IMR-90 (cell line): Measurements from ENCODE around the gene ADCY2.

Experiments used
- CEBPB ChIP-seq: IDR thresholded peaks from 2 replicates; pipeline ENCODE4 v1.6.1; 2012; ENCODE audit warnings: low read depth, low read length, improper control_type of control experiment
- CHD1 ChIP-seq: IDR thresholded peaks from 2 replicates; pipeline ENCODE4 v1.6.1; 2012; ENCODE audit warnings: low read depth, low read length, improper control_type of control experiment
- MAFK ChIP-seq: IDR thresholded peaks from 2 replicates; pipeline ENCODE4 v1.6.1; 2012; ENCODE audit warnings: low read depth, low read length, improper control_type of control experiment
- MAZ ChIP-seq: IDR thresholded peaks from 2 replicates; pipeline ENCODE4 v1.6.1; 2012; ENCODE audit warnings: low read depth, mild to moderate bottlenecking, low read length, improper control_type of control experiment, moderate library complexity, borderline replicate concordance
- MXI1 ChIP-seq: IDR thresholded peaks from 2 replicates; pipeline ENCODE4 v1.6.1; 2012; ENCODE audit warnings: low read depth, mild to moderate bottlenecking, low read length, moderate library complexity, borderline replicate concordance
- POLR2A ChIP-seq: IDR thresholded peaks from 2 replicates; pipeline ENCODE4 v1.6.1; 2012; ENCODE audit warnings: mild to moderate bottlenecking, low read depth, low read length
- RAD21 ChIP-seq: IDR thresholded peaks from 2 replicates; pipeline ENCODE4 v1.6.1; 2012; ENCODE audit warnings: low read length, improper control_type of control experiment
- TF ChIP-seq, protein P1 (sequence below): conservative IDR thresholded peaks from 2 replicates; pipeline ENCODE4 v1.5.1; 2012; ENCODE audit warnings: mild to moderate bottlenecking, low read depth, low read length, improper control_type of control experiment
- TF ChIP-seq, protein P2 (sequence below): fragments of 150-350 bp; IDR thresholded peaks from 2 replicates; pipeline ENCODE4 v1.6.1; 2017; ENCODE audit warnings: mild to moderate bottlenecking, antibody characterized with exemption, low read length, low read depth
- TF ChIP-seq, protein P3 (sequence below): fragments of 150-350 bp; IDR thresholded peaks from 2 replicates; pipeline ENCODE4 v1.6.1; 2016; ENCODE audit warnings: low read depth, mild to moderate bottlenecking, low read length, moderate library complexity, borderline replicate concordance

DNA sequence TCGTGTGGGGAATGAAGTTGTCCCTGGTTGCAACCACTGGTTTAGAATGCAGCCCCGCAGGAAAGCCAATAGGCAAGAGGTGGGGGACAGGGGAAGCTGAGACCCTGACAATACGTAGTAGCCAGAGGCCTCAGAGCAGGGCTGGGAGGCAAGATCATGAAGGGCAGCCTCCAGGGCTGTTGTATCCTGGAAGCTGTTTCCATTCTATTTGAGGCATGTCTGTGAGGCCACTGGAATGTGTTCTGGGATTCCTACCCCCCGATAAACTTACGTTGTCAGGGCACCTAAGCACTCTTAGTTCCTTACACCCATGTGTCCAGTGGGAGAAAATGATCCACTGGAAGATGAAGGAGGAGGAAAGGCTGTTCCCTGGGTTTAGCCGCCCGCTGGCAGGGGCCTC lies 277.7 kb downstream of the ADCY2 start:
- TF ChIP-seq, protein P1, sequence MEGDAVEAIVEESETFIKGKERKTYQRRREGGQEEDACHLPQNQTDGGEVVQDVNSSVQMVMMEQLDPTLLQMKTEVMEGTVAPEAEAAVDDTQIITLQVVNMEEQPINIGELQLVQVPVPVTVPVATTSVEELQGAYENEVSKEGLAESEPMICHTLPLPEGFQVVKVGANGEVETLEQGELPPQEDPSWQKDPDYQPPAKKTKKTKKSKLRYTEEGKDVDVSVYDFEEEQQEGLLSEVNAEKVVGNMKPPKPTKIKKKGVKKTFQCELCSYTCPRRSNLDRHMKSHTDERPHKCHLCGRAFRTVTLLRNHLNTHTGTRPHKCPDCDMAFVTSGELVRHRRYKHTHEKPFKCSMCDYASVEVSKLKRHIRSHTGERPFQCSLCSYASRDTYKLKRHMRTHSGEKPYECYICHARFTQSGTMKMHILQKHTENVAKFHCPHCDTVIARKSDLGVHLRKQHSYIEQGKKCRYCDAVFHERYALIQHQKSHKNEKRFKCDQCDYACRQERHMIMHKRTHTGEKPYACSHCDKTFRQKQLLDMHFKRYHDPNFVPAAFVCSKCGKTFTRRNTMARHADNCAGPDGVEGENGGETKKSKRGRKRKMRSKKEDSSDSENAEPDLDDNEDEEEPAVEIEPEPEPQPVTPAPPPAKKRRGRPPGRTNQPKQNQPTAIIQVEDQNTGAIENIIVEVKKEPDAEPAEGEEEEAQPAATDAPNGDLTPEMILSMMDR = no peak
- TF ChIP-seq, protein P2, sequence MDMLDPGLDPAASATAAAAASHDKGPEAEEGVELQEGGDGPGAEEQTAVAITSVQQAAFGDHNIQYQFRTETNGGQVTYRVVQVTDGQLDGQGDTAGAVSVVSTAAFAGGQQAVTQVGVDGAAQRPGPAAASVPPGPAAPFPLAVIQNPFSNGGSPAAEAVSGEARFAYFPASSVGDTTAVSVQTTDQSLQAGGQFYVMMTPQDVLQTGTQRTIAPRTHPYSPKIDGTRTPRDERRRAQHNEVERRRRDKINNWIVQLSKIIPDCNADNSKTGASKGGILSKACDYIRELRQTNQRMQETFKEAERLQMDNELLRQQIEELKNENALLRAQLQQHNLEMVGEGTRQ = no peak
- TF ChIP-seq, protein P3, sequence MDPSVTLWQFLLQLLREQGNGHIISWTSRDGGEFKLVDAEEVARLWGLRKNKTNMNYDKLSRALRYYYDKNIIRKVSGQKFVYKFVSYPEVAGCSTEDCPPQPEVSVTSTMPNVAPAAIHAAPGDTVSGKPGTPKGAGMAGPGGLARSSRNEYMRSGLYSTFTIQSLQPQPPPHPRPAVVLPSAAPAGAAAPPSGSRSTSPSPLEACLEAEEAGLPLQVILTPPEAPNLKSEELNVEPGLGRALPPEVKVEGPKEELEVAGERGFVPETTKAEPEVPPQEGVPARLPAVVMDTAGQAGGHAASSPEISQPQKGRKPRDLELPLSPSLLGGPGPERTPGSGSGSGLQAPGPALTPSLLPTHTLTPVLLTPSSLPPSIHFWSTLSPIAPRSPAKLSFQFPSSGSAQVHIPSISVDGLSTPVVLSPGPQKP = no peak
- TF ChIP-seq CEBPB (no peak), POLR2A (no peak), MAFK (no peak), CHD1 (no peak), MAZ (no peak), RAD21 (no peak), MXI1 (no peak)
